B cell (primary cell): ENCODE data around the gene BMP7. TPM values are rescaled to one million over a fixed set of nuclear protein-coding genes. Genes with fewer than 3 reads are reported as not detected.

ENCODE experiments used
- ATAC-seq: fragments of 200-7000 bp; cut with Tn5 transposase; one replicate; pipeline ENCODE4 v1.10.0; 2021; ENCODE audit warnings: low read depth, mild to moderate bottlenecking, moderate number of reproducible peaks, moderate library complexity
- CTCF ChIA-PET: fragments of 350-600 bp; sonication (Branson Sonifier 250); formaldehyde crosslinking; loops from one replicate; lab custom pipeline; 2021; ENCODE audit warnings: antibody characterized with exemption, inconsistent platforms; lab: Charles Lee
- POLR2A ChIA-PET: fragments of 350-600 bp; sonication (Branson Sonifier 250); formaldehyde crosslinking; loops from one replicate; lab custom pipeline; 2021; ENCODE audit warnings: antibody characterized with exemption; lab: Charles Lee
- DNase-seq: peaks from one replicate; pipeline ENCODE4 v3.0.0; 2013
- H2AFZ ChIP-seq: 2 replicates; pipeline ENCODE4 v1.6.1; 2012; ENCODE audit warnings: mild to moderate bottlenecking, low read depth, low read length; ENCODE audit not compliant: insufficient read depth, poor library complexity, severe bottlenecking
- H3K27ac ChIP-seq, 2 donors: 1 replicate in 1 of 2; 2 replicates in 1 of 2; pipeline ENCODE4 v1.5.1; 2012 to 2013; ENCODE audit warnings: low read length in 2 of 2, mild to moderate bottlenecking in 2 of 2, moderate library complexity in 1 of 2
- H3K27me3 ChIP-seq, 4 experiments: fragments of 200-600 bp in 1 of 4; sonication (generic) in 1 of 4; replicated peaks in 1 of 4; 1 replicate in 2 of 4; 2 replicates in 2 of 4; pipeline versions ENCODE4 v1.6.1 to v1.7.0; 2013 to 2016; ENCODE audit warnings: low read length in 3 of 4, mild to moderate bottlenecking in 2 of 4, mixed read lengths in 1 of 4, moderate library complexity in 1 of 4; ENCODE audit not compliant: insufficient read depth in 4 of 4, control insufficient read depth in 3 of 4; ENCODE audit errors: control extremely low read depth in 1 of 4
- H3K36me3 ChIP-seq, 2 experiments: replicated peaks in 1 of 2; 1 replicate in 1 of 2; 2 replicates in 1 of 2; pipeline versions ENCODE4 v1.6.1 to v1.7.1; 2013; ENCODE audit warnings: low read length in 1 of 2; ENCODE audit not compliant: insufficient read depth in 2 of 2, control insufficient read depth in 1 of 2; ENCODE audit errors: control extremely low read depth in 1 of 2, extremely low read depth in 1 of 2
- H3K4me1 ChIP-seq, 2 donors: fragments of 200-600 bp in 1 of 2; sonication (generic) in 1 of 2; 1 replicate in 1 of 2; 2 replicates in 1 of 2; pipeline versions ENCODE4 v1.5.1 to v1.6.1; 2013 to 2017; ENCODE audit warnings: low read length in 2 of 2; ENCODE audit not compliant: control insufficient read depth in 2 of 2, insufficient read depth in 2 of 2
- H3K4me2 ChIP-seq: replicated peaks from 2 replicates; pipeline ENCODE3; 2012; ENCODE audit warnings: mild to moderate bottlenecking, low read depth, low read length; ENCODE audit not compliant: poor library complexity, severe bottlenecking
- H3K4me3 ChIP-seq, 5 experiments: fragments of 200-600 bp in 1 of 5; sonication (generic) in 1 of 5; 1 replicate in 3 of 5; 2 replicates in 2 of 5; pipeline versions ENCODE4 v1.5.1 to v1.7.0; 2011 to 2016; ENCODE audit warnings: low read length in 4 of 5, mild to moderate bottlenecking in 4 of 5, low read depth in 2 of 5, control low read depth in 1 of 5, moderate library complexity in 1 of 5; ENCODE audit not compliant: insufficient read depth in 1 of 5; ENCODE audit errors: control extremely low read depth in 1 of 5, extremely low read depth in 1 of 5
- H3K79me2 ChIP-seq: fragments of 200-600 bp; sonication (generic); one replicate; pipeline ENCODE4 v1.6.0; 2016; ENCODE audit warnings: low read length; ENCODE audit not compliant: control insufficient read depth, insufficient read depth
- H3K9ac ChIP-seq: fragments of 200-600 bp; sonication (generic); 2 replicates; pipeline ENCODE4 v1.6.1; 2017; ENCODE audit warnings: mild to moderate bottlenecking, low read length, moderate library complexity
- H3K9me3 ChIP-seq, 3 donors: one replicate each; pipeline versions ENCODE4 v1.6.1 to v1.7.1; 2013; ENCODE audit warnings: low read length in 2 of 3; ENCODE audit not compliant: control insufficient read depth in 2 of 3, insufficient read depth in 1 of 3; ENCODE audit errors: control extremely low read depth in 1 of 3
- H4K20me1 ChIP-seq: 2 replicates; pipeline ENCODE4 v1.6.0; 2012; ENCODE audit warnings: mild to moderate bottlenecking, low read length; ENCODE audit not compliant: insufficient read depth, control insufficient read depth, poor library complexity, severe bottlenecking
- H3K27ac Mint-ChIP-seq: one replicate; pipeline ENCODE4 v1.8.0; 2021; ENCODE audit warnings: mixed read lengths
- H3K27me3 Mint-ChIP-seq: one replicate; pipeline ENCODE4 v1.8.0; 2021; ENCODE audit warnings: mixed read lengths
- H3K4me1 Mint-ChIP-seq: one replicate; pipeline ENCODE4 v1.8.0; 2021; ENCODE audit warnings: mixed read lengths
- H3K4me3 Mint-ChIP-seq: one replicate; pipeline ENCODE4 v1.8.0; 2021; ENCODE audit warnings: mixed read lengths
- H3K9me3 Mint-ChIP-seq: one replicate; pipeline ENCODE4 v1.8.0; 2022; ENCODE audit warnings: mixed read lengths; ENCODE audit not compliant: insufficient read depth
- EZH2 ChIP-seq: IDR thresholded peaks from 2 replicates; pipeline ENCODE4 v1.6.1; 2012; ENCODE audit warnings: borderline replicate concordance, low read depth, mild to moderate bottlenecking, moderate library complexity, low read length; ENCODE audit not compliant: insufficient read depth, poor library complexity, severe bottlenecking
- WGBS: methylation state at CpG from one replicate; pipeline ENCODE4 v1.1.5; 2013; ENCODE audit warnings: missing lambda C conversion rate; ENCODE audit not compliant: insufficient coverage; 5-methylcytosine and 5-hydroxymethylcytosine counted together
- intact Hi-C: fragments of 100-400 bp; cut with micrococcal nuclease; formaldehyde crosslinking; loops from one replicate; pipeline ENCODE4 v1.10.0; 2022
- polyA plus RNA-seq: library from polyadenylated mRNA; depleted of rRNA; stranded (reverse); fragments of >200 nt; gene quantifications from 2 replicates; pipeline ENCODE4 v1.2.3, GENCODE V29; 2012
- total RNA-seq, 2 donors: library from RNA; stranded (reverse); fragments of 120-200 nt in 1 of 2; gene quantifications; 1 replicate in 1 of 2; 2 replicates in 1 of 2; pipeline versions ENCODE4 v1.2.3 to v1.2.4, GENCODE V29; 2013 to 2022
- TF ChIP-seq, protein P1 (sequence below): fragments of 200-600 bp; IDR thresholded peaks from one replicate; pipeline ENCODE4 v1.8.0; 2022; ENCODE audit warnings: antibody characterized with exemption, mild to moderate bottlenecking

The BMP7 gene
- total and polyA plus RNA-seq, 2 donors (not counting 1 experiment from before 2014, with no cell fraction given): not detected

DNA sequence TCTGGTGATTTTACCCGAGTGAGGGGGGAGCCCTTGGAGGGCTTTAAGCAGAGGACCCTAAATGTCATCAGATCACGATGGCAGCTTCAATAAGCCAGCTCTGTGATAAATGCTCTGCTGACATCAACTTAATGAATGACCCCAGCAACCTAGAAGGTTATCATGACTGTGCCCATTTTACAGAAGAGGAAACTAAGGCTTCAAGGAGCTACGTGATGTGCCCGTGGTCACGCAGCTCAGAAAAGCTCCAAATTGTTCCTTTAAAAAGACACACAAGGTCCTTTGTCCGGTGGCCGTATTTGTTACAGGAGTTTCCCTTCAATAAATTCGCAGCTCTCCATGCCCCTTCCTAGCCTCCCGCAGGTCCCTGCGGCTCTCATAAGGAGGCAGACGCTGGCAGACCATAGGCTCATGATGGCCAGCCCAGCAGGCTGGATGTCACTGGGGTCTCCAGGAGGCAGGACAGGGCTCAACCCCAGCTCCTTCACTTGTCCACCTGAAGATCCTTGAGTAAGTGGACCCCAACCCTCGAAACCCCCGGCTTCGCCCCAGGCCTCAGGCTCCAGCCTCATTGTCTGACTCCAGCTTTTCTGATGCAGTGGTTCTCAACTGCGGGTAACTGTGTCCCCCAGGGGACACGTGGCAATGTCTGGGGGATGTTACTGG is 106.4 kb downstream of the BMP7 start:
- no peak overlapping the region for H3K27ac Mint-ChIP-seq
- H3K27me3 Mint-ChIP-seq: peaks cover 4% of the 10 kb centered on the region
- H3K4me1 ChIP-seq: no peaks in the 10 kb centered on the region
- no peaks in the 10 kb centered on the region for H3K4me1 Mint-ChIP-seq
- DNase-seq (no peak), ATAC-seq (no peak)
- no peaks in the 10 kb centered on the region for H3K79me2 ChIP-seq
- POLR2A ChIA-PET: no interaction called here
- no peak overlapping the region for H2AFZ ChIP-seq
- H3K9me3 Mint-ChIP-seq: no peaks in the 10 kb centered on the region
- 85% methylated on average over 16 of the region's 16 CpGs for WGBS
- no peak overlapping the region for H3K4me3 ChIP-seq
- intact Hi-C loops: no loop called here
- no peak overlapping the region for H3K4me3 Mint-ChIP-seq
- CTCF ChIA-PET: interaction anchor here (0.6 kb wide), 1 partner anchor 54 kb away, joined by 3 read pairs; no protein-coding TSS in a partner anchor
- H3K27ac ChIP-seq: no peak overlapping the region
- no peak for TF ChIP-seq EZH2
- TF ChIP-seq, protein P1, sequence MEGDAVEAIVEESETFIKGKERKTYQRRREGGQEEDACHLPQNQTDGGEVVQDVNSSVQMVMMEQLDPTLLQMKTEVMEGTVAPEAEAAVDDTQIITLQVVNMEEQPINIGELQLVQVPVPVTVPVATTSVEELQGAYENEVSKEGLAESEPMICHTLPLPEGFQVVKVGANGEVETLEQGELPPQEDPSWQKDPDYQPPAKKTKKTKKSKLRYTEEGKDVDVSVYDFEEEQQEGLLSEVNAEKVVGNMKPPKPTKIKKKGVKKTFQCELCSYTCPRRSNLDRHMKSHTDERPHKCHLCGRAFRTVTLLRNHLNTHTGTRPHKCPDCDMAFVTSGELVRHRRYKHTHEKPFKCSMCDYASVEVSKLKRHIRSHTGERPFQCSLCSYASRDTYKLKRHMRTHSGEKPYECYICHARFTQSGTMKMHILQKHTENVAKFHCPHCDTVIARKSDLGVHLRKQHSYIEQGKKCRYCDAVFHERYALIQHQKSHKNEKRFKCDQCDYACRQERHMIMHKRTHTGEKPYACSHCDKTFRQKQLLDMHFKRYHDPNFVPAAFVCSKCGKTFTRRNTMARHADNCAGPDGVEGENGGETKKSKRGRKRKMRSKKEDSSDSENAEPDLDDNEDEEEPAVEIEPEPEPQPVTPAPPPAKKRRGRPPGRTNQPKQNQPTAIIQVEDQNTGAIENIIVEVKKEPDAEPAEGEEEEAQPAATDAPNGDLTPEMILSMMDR: no peak
- H3K36me3 ChIP-seq: no peaks in the 10 kb centered on the region
- H3K27me3 ChIP-seq: no peaks in the 10 kb centered on the region
- no peaks in the 10 kb centered on the region for H4K20me1 ChIP-seq
- no peak overlapping the region for H3K4me2 ChIP-seq
- H3K9ac ChIP-seq: no peak overlapping the region
- peaks cover 0 to 9% (median 0%) of the 10 kb centered on the region in 3 donors for H3K9me3 ChIP-seq

DNA sequence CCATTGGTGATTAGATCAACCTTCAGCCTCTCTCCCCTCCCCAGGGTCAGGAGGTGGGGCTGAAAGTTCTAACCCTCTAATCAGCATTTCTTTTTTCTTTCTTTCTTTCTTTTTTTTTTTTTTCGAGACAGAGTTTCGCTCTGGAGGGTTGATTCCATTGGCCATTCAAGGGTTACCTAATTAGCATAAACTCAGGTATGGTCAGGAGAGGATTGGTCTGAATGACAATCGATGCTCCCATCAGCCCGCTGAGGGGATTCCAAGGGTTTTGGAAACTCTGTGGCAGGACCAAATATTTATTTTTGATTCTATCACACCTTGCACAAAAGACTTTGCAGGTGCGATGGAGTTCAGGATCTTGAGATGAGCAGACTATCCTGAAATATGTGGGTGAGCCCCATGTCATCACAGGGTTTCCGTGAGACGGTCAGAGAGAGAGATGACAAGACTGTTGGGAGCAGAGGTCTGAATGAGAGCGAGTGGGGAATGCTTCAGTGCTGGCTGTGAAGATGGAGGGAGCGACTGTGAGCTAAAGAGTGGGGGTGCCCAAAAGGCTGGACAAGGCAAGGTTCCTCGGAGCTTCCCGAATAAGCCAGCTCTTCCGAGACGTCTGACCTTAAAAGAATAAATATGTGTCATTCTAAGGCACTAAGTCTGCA is 107.1 kb downstream of the BMP7 start:
- Histone ChIP-seq H3K4me3 (no peak overlapping the region), H3K27me3 (no peaks in the 10 kb centered on the region), H2AFZ (no peak overlapping the region), H3K79me2 (no peaks in the 10 kb centered on the region), H4K20me1 (no peaks in the 10 kb centered on the region), H3K4me1 (no peaks in the 10 kb centered on the region), H3K9ac (no peak overlapping the region), H3K36me3 (no peaks in the 10 kb centered on the region), H3K27ac (no peak overlapping the region), H3K9me3 (peaks cover 0 to 3% (median 0%) of the 10 kb centered on the region in 3 donors), H3K4me2 (no peak overlapping the region)
- H3K9me3 Mint-ChIP-seq: no peaks in the 10 kb centered on the region
- no peaks in the 10 kb centered on the region for H3K4me1 Mint-ChIP-seq
- peaks cover 4% of the 10 kb centered on the region for H3K27me3 Mint-ChIP-seq
- no peak overlapping the region for H3K4me3 Mint-ChIP-seq
- ATAC-seq: no peak
- DNase-seq: no peak
- ChIA-PET CTCF (no interaction called here), POLR2A (no interaction called here)
- TF ChIP-seq EZH2: no peak
- TF ChIP-seq, protein P1: no peak
- H3K27ac Mint-ChIP-seq: no peak overlapping the region
- intact Hi-C loops: no loop called here
- 71% methylated on average over 10 of the region's 13 CpGs for WGBS
